GM18951 (cell line): ENCODE data around the gene TRIM69.
"Not testable (repeated sequence)": the region's sequence is repeated elsewhere in the genome, so short reads cannot be mapped to it uniquely, and the experiment has no call there.

Experiments
- POLR2A ChIP-seq: IDR thresholded peaks from 4 replicates; pipeline ENCODE4 v1.6.1; 2011; ENCODE audit warnings: mild to moderate bottlenecking; ENCODE audit not compliant: insufficient read length, insufficient read depth; ENCODE audit errors: extremely low read depth
- in situ Hi-C: fragments of 300-500 bp; cut with MboI; formaldehyde crosslinking; loops from one replicate; pipeline ENCODE4 v1.12.0; 2022; ENCODE audit warnings: low sequenced_read_pairs, mixed read lengths, inconsistent platforms; ENCODE audit not compliant: unreplicated experiment

TRIM69 gene

DNA sequence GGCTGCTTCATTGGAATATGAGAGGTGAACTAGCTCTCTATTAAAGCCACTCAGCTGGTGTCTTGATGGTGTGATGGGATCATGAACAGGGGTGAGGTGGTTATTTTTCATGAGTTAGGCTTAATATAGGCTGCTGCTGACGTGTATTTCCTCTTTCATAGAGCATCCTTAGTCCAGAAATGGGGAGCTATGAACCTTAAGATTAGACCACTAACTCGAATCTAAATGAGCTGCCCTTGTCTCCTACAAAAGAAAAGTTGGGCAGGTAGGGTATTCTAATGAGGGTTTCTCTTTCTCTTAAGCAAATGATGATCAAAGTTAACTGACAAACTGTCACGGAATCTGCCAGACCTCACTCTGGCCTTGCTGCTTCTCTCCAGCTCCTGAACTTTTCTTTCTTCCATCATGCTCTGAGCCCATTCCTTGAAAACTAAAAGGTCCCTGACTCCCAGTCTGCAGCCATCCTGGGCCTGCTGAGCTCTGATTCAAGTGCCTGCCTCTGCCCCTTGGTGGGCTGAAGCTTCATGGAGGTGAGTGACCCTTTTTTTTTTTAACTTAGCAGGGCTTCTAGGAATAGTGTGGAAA is at the start of gene TRIM69:
TSS of gene TRIM69 (plus strand) at position 348 of the 585 bp plus-strand sequence. CDS start at position 525, 177 bp downstream.
- in situ Hi-C loops, result loop anchor here (10.0 kb wide), 1 partner anchor 141 kb away; no protein-coding TSS in a partner anchor
- peak; percentile 45 for TF ChIP-seq POLR2A

- in situ Hi-C loops, result not testable (repeated sequence)
Observed at GRCh38 chr15:44689318-44689717, 47.0 kb upstream of the TRIM69 start.

GRCh38 chr15:44690245-44690644 is 46.1 kb upstream of the TRIM69 start:
- in situ Hi-C loops, result not testable (repeated sequence)

DNA sequence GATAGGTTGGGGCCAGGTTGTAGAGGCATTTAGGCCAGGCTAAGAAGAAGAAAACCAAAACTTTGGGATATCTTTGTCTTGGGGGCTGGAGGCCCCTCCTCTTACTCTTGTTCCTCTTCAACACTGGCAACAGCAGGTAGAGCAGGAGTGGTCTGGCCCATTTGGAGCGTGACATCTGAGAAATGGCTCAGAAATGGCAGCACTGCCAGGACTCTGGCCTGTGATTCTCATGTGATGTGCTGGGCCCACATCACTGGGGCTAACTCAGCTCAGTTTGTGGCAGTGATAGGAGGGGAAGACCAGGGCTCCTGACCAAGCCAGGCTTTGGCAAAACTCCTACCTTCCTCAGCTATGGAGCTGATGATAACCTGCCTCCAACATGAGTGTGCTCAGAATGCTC is 43.7 kb upstream of the TRIM69 start:
- TF ChIP-seq POLR2A, result no peak
- in situ Hi-C loops, result no loop called here

DNA sequence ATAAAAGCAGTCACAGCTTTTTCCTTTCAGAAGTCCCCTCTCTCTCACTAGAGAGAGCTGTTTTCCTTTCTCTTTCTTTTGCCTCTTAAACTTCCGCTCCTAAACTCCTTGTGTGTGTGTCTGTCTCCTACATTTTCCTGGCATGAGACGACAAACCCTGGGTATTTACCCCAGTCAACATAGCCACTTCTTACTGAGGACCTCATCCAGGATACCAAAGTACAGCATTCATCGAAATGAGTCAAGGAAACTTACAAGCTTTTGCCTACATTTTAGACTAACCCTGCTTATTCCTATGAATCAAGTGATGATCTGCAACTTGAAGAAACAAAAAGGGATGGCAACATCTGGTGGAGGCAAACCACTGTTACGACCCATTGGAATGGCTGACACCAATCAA is 41.9 kb upstream of the TRIM69 start:
- in situ Hi-C loops, result no loop called here
- no peak for TF ChIP-seq POLR2A

- in situ Hi-C loops, result no loop called here
- TF ChIP-seq POLR2A, result no peak
Observed at GRCh38 chr15:44695294-44695693, 41.0 kb upstream of the TRIM69 start.

DNA sequence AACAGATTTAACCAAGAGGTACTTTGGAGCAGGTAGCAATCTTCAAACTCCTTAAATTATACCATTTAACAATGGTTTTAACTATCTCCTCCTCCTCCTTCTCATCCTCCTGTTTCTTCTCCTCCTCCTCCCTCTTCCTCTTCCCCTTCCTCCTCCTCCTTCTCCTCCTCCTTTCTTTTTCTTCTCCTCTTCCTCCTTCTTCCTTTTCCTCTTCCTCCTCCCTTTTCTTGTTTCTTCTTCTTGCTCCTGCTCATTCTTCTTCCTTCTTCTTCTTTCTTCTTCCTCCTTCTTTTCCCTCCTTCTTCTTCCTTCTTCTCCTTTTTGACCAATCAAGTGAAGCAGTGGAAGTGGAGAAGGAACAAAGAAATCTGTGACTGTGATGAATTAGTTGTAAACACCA is 39.3 kb upstream of the TRIM69 start:
- in situ Hi-C loops, result no loop called here
- no peak for TF ChIP-seq POLR2A

- no peak for TF ChIP-seq POLR2A
- in situ Hi-C loops, result no loop called here
Observed at GRCh38 chr15:44698641-44699040, 37.7 kb upstream of the TRIM69 start.

GRCh38 chr15:44700676-44701075 is 35.7 kb upstream of the TRIM69 start:
- in situ Hi-C loops, result not testable (repeated sequence)

DNA sequence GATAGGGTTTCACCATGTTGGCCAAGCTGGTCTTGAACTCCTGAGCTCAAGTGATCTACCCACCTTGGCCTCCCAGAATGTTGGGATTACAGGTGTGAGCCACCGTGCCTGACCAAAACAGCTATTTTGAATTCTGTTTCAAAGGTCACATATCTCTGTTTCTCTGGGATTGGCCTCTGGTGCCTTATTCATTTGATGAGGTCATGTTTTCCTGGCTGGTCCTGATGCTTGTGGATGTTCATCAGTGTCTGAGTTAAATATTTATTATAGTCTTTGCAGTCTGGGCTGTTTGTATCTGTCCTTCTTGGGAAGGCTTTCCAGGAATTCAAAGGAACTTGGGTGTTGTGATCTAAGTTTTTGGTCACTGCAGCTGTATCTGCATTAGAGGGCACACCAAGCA is 30.3 kb upstream of the TRIM69 start:
- TF ChIP-seq POLR2A, result no peak
- in situ Hi-C loops, result no loop called here

DNA sequence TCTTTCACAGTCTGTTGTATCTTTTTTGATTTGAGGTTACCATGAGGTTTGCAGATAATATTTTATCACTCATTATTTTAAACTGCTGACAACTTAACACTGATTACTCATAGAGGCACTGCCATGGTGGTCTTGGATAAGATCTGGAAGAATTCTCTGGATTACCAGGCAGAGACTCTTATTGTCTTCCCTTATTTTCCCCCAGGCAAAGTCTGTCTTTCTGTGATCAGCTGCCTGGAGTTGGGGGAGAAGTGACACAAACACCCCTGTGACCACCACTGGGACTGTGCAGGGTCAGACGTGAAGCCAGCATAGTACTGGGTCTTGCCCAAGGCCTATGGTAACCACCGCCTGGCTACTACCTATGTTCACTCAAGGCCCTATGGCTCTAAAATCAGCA is 29.9 kb upstream of the TRIM69 start:
- no peak for TF ChIP-seq POLR2A
- in situ Hi-C loops, result no loop called here

DNA sequence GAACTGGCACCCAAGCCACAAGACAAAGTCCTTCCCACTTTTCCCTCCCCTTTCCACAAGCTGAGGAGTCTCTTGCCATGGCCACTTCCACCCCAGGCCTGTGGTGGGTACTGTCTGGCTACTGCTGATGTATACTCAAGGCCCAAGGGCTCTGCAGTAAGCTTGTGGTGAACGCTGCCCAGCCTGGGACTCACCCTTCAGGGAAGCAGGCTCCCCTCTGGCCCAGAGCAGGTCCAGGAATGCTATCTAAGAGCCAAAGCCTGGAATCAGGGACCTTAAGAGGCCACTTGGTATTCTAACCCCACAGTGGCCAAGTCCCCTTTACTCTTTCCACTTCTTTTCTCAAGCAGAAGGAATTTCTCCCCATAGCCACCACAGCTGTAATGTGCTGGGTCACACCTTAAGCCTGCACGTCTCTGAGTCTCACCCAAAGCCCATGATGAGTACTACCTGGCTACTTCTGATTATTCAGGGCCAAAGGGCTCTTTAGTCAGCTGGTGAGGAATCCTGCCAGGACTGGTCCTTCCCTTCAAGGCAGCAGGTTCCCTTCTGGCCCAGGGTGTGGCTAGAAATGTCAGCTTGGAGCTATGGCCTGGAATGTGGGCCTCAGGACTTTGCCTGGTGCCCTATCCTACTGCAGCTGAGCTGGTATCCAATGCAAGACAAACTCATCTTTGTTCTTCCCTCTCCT is 29.2 kb upstream of the TRIM69 start:
- in situ Hi-C loops, result no loop called here

DNA sequence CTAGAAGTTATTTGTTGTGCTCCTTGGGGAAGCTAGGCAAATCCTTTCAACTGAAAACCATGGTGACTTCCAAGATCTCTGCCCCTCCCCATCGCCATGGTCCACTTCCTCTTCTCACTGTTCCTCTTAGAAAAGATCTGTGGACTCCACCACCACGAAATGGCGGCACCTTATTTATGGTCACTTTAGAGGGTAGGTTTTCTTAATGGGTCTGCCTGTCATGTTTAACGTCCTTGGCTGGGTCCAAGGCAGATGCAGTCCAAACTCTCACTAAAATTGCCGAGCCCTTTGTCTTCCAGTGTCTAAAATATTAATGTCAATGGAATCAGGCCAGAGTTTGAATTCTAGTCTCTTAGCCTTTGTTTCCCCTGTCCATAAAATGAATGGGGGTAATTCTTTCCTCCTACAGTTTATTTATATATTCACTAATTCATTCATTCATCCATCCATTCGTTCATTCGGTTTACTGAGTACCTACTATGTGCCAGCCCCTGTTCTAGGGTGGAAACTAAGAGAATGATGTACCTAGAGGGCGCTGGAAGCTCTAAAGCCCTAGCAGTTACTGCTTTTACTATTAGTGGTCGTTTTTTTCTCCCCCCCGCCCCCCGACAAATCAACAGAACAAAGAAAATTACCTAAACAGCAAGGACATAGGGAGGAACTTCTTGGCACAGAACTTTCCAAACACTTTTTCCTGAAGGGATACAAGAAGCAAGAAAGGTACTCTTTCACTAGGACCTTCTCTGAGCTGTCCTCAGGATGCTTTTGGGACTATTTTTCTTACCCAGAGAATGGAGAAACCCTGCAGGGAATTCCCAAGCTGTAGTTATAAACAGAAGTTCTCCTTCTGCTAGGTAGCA is 25.9 kb upstream of the TRIM69 start:
- peak; percentile 46 for TF ChIP-seq POLR2A
- in situ Hi-C loops, result no loop called here

More for the DNA sequence above, 29.2 kb upstream of the TRIM69 start:
- TF ChIP-seq POLR2A, result no peak
